NB4 (cell line): Measurements from ENCODE around the gene LHX5.

Experiments used
- DNase-seq: peaks from one replicate; pipeline ENCODE4 v3.0.0; 2010; ENCODE audit warnings: low read depth
- H3K4me3 ChIP-seq: one replicate; pipeline ENCODE4 v1.5.1; 2011; ENCODE audit warnings: mild to moderate bottlenecking, low read depth, low read length, moderate library complexity
- CTCF ChIP-seq: IDR thresholded peaks from one replicate; pipeline ENCODE4 v1.5.1; 2012; ENCODE audit warnings: low read depth, low read length
- MAX ChIP-seq: IDR thresholded peaks from 2 replicates; pipeline ENCODE4 v1.6.1; 2011; ENCODE audit warnings: low read depth, low read length
- MYC ChIP-seq: IDR thresholded peaks from 2 replicates; pipeline ENCODE4 v1.6.1; 2011; ENCODE audit warnings: low read depth, low read length
- POLR2A ChIP-seq: IDR thresholded peaks from 2 replicates; pipeline ENCODE4 v1.6.1; 2011; ENCODE audit warnings: mild to moderate bottlenecking; ENCODE audit not compliant: insufficient read length; ENCODE audit errors: extremely low read depth

Gene LHX5

DNA sequence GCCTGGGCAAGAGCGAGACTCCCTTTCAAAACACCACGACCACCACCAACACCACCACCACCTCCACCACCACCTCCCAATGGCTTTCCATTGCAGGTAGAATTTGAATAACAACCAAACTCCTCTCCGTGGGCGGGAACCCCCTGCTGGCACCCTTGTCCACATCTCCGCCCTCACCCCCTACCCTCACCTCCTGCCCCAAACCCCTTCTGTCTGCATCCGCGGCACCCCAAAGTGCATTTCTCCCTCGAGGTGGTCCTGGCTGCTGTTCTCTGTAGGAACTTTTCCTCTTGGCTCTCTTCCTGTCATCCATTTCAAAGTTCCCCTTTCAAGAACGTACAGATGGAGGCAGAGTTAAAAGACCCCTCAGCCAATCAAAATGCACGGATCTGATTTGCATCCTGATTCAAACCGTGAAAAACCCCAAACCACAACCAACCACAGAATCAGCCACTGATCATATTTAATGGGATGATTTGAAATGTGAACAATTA, 45.7 kb downstream of the LHX5 start:
- no peak for TF ChIP-seq MAX
- no peak for TF ChIP-seq POLR2A
- no peak for TF ChIP-seq CTCF
- no peak for TF ChIP-seq MYC
- DNase-seq: peak; percentile 45
- H3K4me3 ChIP-seq: no peak overlapping the region

DNA sequence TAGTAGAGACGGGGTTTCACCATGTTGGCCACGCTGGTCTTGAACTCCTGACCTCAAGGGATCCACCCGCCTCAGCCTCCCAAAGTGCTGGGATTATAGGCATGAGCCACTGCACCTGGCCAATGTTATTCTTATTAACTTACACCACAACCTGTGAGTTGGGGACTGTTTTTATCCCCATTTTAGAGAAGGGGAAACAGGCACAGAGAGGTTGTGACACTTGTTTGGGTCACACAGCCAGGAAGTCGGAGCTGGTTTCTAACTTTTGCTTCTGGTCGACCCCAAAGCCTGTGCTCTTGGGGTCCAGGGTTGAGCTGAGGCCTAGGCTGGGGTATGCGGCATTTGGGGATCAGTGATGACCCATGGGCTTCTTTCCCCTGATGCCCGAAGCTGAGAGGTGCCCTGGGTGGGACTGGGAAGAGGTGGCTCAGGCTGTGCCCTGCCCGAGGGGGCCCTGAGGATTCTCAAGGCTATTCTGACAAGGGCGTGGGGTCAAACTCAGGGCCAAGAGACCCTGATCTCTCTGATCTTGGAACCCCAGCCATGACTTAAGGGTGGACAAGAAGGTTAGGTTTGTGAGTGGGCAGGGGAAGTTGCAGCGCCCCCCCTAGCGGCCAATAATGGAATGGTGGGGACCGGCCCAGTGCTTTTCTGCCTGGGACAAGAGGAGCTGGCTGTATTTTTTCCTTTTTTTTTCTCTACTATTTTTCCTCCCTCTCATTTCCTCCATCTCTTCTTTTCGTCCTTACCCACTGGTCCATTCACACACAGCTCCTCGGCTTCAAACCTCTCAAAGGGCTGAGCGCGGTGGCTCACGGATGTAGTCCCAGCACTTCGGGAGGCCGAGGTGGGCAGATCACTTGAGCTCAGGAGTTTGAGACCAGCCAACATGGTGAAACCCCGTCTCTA, 46.5 kb downstream of the LHX5 start:
- peak; percentile 81 for DNase-seq
- no peak overlapping the region for H3K4me3 ChIP-seq
- TF ChIP-seq POLR2A: no peak
- TF ChIP-seq CTCF: peak; percentile 98
- TF ChIP-seq MYC: no peak
- 0 out of 2 replicates have a peak, but pooled peaks have one; percentile 3 for TF ChIP-seq MAX

DNA sequence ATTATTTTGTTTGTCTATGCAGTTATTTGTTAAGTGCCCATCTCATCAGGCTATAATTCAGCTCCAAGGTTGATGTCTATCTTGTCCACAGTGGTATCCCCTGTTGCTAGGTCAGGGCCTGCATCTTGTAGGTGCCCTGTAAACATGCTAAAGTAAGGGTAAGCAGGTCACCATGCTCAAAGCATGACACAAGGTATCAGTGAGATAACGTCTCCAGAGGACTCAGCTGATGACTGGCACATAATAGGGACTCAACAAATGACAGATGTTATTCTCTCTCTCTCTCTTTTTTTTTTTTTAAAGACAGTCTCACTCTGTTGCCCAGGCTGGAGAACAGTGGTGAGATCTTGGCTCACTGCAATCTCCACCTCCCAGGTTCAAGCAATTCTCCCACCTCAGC, 47.2 kb downstream of the LHX5 start:
- no peak for DNase-seq
- no peak overlapping the region for H3K4me3 ChIP-seq
- TF ChIP-seq CTCF (no peak), POLR2A (no peak), MYC (no peak), MAX (no peak)

DNA sequence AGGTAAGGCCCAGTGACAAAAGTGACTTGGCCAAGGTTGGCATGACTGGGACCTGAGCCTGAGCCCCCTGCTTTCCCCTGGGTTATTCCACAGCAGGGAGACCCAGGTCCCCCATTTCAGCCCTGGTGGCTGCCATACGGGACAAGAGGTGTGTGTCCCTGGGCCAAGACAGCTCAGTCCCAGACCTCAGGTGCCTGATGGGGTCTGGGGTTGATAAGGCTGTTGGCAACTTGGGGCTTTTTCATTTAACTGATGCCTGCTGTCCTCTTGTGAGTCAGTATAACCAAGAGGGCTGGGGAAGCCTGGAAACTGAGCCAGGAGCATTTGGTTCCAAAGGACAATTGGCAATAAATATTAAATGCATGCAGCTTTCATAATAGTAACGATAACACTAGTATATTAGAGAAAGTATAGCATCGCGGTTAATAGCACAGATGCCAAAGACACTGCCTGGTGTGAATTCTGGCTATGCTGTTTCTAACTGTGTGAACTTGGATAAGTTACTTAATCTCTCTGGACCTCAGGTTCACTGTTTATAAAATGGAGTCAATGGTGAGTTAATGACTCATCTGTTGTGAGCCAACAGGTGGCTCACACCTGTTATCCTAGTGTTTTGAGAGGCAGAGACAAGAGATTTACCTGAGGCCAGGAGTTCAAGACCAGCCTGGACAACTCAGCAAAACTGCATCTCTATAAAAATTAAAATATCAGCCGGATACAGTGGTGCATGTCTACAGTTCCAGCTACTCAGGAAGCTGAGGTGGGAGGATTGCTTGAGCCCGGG, 48.6 kb downstream of the LHX5 start:
- peak overlapping the region; percentile 79 for H3K4me3 ChIP-seq
- no peak for DNase-seq
- TF ChIP-seq POLR2A (no peak), CTCF (no peak), MYC (no peak), MAX (no peak)

DNA sequence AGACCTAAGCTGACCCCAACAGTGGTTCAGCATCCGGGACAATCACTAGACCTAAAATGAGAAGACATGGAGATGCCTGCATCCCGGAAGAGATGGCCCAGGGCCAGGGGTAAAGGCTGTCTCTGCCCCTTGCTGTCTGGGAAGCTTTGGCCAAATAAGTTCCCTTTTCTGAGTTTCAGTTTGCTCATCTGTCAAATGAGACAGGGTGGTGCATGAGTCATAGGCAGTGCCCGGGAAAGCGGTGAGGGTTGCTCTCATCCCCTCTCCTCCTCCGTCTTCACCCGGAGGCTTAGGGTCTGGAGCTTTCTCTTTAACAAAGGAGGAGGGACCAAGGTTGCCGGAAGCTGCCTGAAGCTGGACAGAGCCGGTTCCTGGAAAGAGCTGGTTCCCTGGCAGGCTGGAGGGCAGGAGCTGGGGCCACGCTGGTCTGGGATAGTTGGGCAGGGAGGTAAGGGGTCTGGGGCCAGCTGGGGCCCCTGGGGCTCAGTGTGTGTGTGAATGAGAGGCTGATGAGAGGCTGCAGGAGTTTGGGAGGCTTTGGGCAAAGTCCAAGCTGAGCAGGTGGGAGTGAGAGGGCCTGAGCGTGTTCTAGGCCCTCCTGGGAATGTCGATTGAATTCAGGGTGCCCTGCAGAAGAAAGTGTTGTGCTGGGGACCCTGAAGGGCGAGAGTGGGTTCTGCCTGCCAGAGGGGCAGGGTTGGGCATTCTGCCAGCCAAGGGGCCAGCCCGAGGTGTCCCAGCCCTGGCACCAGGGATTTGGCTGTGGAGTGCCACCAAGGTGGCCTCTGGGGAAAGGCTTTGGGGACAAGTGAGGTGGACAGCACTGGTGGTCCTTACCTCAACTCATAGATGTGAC, 49.4 kb downstream of the LHX5 start, which contains the start of gene SDSL:
TSS of gene SDSL (plus strand) at position 351 of the 856 bp plus-strand sequence. CDS start 5,603 bp downstream, outside the sequence.
- TF ChIP-seq MYC (no peak; the same call in 1 of the 2 replicates), POLR2A (peak; percentile 74), MAX (peak; percentile 71; the same call in 1 of the 2 replicates), CTCF (no peak)
- peak within 1 kb of the TSS; percentile 79 for H3K4me3 ChIP-seq
- peak; percentile 99 for DNase-seq
